GM12874 (cell line): ENCODE measurements around the gene DNAH12.
A peak's percentile ranks its signal among the peaks of the same experiment; 100 is the strongest.

Experiments used
- CTCF ChIP-seq: IDR thresholded peaks from 2 replicates; pipeline ENCODE4 v1.5.1; 2011; ENCODE audit warnings: low read depth, mild to moderate bottlenecking, control low read depth, low read length, moderate library complexity; ENCODE audit not compliant: insufficient read depth

Gene DNAH12, protein sequence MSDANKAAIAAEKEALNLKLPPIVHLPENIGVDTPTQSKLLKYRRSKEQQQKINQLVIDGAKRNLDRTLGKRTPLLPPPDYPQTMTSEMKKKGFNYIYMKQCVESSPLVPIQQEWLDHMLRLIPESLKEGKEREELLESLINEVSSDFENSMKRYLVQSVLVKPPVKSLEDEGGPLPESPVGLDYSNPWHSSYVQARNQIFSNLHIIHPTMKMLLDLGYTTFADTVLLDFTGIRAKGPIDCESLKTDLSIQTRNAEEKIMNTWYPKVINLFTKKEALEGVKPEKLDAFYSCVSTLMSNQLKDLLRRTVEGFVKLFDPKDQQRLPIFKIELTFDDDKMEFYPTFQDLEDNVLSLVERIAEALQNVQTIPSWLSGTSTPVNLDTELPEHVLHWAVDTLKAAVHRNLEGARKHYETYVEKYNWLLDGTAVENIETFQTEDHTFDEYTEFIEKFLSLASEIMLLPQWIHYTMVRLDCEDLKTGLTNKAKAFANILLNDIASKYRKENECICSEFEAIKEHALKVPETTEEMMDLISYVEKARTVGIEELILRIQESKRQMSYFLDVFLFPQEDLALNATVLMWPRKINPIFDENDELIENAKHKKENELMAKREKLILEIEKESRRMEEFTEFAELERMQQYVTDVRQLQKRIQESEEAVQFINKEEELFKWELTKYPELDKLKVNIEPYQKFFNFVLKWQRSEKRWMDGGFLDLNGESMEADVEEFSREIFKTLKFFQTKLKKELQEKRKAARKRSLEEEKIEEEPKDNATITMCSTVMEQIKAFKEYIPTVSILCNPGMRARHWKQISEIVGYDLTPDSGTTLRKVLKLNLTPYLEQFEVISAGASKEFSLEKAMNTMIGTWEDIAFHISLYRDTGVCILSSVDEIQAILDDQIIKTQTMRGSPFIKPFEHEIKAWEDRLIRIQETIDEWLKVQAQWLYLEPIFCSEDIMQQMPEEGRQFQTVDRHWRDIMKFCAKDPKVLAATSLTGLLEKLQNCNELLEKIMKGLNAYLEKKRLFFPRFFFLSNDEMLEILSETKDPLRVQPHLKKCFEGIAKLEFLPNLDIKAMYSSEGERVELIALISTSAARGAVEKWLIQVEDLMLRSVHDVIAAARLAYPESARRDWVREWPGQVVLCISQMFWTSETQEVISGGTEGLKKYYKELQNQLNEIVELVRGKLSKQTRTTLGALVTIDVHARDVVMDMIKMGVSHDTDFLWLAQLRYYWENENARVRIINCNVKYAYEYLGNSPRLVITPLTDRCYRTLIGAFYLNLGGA (N-terminal part only)

DNA sequence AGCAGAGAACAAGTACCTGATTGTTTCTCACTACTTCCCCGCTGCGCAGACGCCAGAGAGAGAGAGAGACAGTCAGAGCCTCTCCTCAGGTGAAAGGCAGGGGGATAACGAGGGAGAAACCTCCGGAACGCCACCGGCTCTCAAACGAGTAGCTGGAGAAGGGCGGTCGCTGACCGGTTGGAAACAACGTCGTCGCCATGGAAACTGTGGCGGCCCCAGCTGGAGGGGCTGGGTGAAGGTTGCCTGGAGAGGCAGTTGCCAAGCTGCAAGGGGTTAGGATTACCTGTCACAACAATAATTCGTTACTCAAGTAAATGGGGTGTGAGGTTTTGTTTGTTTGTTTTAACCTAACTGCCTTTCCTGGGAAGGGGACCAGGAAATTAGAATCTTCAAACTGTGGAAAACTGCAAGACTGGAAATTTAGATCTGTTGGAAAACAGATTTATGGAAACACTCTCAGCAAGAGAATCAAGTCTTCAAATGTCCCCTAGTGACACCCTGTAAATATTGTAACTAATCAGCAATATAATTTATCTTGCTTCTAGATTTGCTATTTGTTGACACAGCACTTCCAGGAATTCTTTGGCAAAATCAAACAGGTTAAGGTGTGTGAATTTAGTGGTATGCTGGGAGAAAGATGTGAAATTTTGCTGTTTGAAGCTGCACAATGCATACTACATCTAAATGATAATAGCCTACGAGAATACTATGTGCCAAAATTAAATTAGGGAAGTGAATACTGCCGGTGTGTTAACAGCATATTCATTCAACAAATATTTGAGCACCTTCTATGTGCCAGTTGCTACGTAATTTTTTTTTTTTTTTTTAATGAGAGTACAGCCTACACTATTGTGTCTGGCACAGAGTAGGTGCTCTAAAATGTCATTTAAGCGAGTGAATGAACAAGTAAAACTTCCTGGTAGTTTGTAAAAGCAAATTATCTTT is at the start of gene DNAH12:
Gene DNAH12 (minus strand): TSS at position 164 of the 945 bp plus-strand sequence. CDS start 1,474 bp downstream, outside the sequence.
- TF ChIP-seq CTCF: no peak

DNA sequence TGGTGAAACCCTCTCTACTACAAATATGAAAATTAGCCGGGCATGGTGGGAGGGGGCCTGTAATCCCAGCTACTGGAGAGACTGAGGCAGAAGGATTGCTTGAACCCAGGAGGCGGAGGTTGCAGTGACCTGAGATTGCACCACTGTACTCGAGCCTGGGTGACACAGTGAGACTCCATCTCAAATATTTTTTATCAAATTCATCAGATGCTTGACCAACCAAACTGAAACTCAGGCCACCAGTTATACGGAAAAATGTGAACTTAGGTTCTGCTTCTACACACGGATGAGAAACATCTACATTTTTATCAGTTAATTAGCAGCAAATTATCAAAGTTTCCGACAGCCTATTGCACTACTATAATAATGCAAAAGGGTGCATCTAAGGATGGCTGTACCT is 48.2 kb upstream of the DNAH12 start:
- TF ChIP-seq CTCF: no peak

DNA sequence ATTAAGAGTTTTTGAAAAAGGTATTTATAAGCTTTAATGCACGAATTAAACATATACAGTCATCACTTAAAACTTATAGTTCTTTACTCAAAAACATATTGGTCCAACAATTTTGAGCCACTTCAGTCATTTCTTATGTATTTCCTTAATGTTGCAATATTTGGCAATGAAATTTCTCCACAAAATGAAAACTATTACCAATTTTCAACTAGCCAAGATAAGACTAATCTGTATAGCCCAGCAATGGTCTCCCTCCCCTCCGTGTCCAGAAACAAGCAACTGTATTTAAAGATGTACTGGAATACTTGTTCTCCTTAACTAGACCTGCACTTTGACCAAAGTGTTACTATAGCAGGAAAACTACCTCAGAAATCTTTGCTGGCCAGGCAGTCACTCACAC is 43.8 kb upstream of the DNAH12 start:
- no peak for TF ChIP-seq CTCF

DNA sequence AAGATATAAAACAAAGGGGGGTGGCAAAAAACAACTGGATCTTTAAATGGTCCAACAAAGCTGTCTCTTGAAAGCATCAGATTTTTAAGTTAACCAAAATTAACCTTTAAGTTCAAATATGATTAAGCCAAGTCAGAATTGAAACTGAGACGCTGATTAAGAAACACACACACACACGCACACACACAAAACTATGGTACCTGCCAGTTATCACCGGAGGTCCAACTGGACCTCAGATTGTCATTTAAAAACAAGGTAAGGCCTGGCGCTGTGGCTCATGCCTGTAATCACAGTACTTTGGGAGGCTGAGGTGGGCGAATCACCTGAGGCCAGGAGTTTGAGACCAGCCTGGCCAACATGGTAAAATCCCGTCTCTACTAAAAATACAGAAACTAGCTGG is 42.6 kb upstream of the DNAH12 start:
- TF ChIP-seq CTCF: no peak

GRCh38 chr3:57583544-57583943 is 39.4 kb upstream of the DNAH12 start:
- TF ChIP-seq CTCF: no peak

DNA sequence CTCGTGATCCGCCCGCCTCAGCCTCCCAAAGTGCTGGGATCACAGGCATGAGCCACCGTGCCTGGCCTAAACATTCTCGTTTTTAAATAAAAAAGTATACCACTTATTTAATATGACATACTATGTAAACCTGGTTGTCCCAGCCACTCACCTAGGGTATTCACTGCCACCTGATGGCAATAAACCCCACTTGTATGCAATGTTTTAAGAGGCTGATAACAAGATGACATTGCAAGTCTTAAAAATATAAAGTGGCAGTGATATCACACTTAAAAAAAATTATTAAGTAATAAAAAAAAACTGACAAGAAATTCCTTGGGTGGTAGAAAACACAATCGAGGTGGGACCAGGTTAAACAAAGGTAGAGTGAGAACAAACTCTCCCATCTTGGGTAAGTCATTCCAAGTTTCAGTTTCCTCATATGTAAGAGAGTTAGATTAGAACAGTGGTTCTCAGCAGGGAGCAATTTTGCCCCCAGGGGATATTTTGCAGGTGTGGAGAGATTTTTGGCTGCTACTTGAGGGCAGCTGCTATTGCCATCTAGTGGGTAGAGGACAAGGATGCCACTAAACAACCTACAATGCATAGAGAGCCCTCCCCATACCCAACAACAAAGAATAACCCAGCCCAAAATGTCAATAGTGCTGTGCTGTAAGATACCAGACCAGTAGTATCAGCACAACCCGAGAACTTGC is 38.5 kb upstream of the DNAH12 start:
- TF ChIP-seq CTCF: 0 out of 2 replicates have a peak, but pooled peaks have one; percentile 14
